H9 (cell line): Measurements from ENCODE around the gene LIMK2. TPM values are rescaled to one million over a fixed set of nuclear protein-coding genes. Genes with fewer than 3 reads are reported as not detected.

Experiments
- DNase-seq: peaks from one replicate; pipeline ENCODE4 v3.0.0-alpha.2; 2017
- H2AFZ ChIP-seq: one replicate; pipeline ENCODE4 v1.6.1; 2013; ENCODE audit warnings: mild to moderate bottlenecking, low read length, control low read depth, moderate library complexity
- H2AK5ac ChIP-seq: 2 replicates; pipeline ENCODE4 v1.6.1; 2013; ENCODE audit warnings: low read length, control low read depth, mixed read lengths; ENCODE audit not compliant: insufficient read length
- H2BK120ac ChIP-seq: one replicate; pipeline ENCODE4 v1.6.1; 2013; ENCODE audit warnings: low read depth, mild to moderate bottlenecking, low read length, control low read depth, inconsistent platforms; ENCODE audit not compliant: poor library complexity, severe bottlenecking
- H2BK12ac ChIP-seq: 2 replicates; pipeline ENCODE4 v1.6.1; 2013; ENCODE audit warnings: low read length, control low read depth, mixed read lengths, low read depth; ENCODE audit not compliant: insufficient read length
- H2BK15ac ChIP-seq: 2 replicates; pipeline ENCODE4 v1.6.1; 2013; ENCODE audit warnings: low read depth, low read length, control low read depth
- H2BK20ac ChIP-seq: one replicate; pipeline ENCODE4 v1.6.1; 2013; ENCODE audit warnings: low read depth, mild to moderate bottlenecking, low read length, control low read depth, inconsistent platforms; ENCODE audit not compliant: poor library complexity, severe bottlenecking
- H2BK5ac ChIP-seq: 2 replicates; pipeline ENCODE4 v1.6.1; 2013; ENCODE audit warnings: low read length, control low read depth, mixed read lengths; ENCODE audit not compliant: insufficient read length
- H3K14ac ChIP-seq: 2 replicates; pipeline ENCODE4 v1.6.1; 2013; ENCODE audit warnings: low read length, control low read depth; ENCODE audit not compliant: insufficient read depth
- H3K18ac ChIP-seq: 2 replicates; pipeline ENCODE4 v1.6.1; 2013; ENCODE audit warnings: low read depth, mild to moderate bottlenecking, mixed read lengths, low read length, control low read depth; ENCODE audit not compliant: insufficient read length
- H3K23ac ChIP-seq: 2 replicates; pipeline ENCODE4 v1.6.1; 2013; ENCODE audit warnings: low read length, control low read depth, mixed read lengths, low read depth; ENCODE audit not compliant: insufficient read length
- H3K23me2 ChIP-seq: 2 replicates; pipeline ENCODE4 v1.6.1; 2013; ENCODE audit warnings: low read depth, mild to moderate bottlenecking, mixed read lengths, low read length, control low read depth; ENCODE audit not compliant: insufficient read length, poor library complexity, severe bottlenecking
- H3K27ac ChIP-seq: 2 replicates; pipeline ENCODE4 v1.5.1; 2013; ENCODE audit warnings: low read length, control low read depth, mixed read lengths, low read depth; ENCODE audit not compliant: insufficient read length
- H3K27me3 ChIP-seq: 2 replicates; pipeline ENCODE4 v1.6.1; 2013; ENCODE audit warnings: low read length, control low read depth, inconsistent platforms; ENCODE audit not compliant: insufficient read depth
- H3K4ac ChIP-seq: 2 replicates; pipeline ENCODE4 v1.6.1; 2013; ENCODE audit warnings: low read depth, mild to moderate bottlenecking, control low read depth, inconsistent platforms, low read length, moderate library complexity
- H3K4me1 ChIP-seq: 2 replicates; pipeline ENCODE4 v1.6.1; 2013; ENCODE audit warnings: low read length, control low read depth, inconsistent platforms; ENCODE audit not compliant: insufficient read depth
- H3K4me2 ChIP-seq: 2 replicates; pipeline ENCODE4 v1.6.1; 2013; ENCODE audit warnings: low read length, control low read depth, mixed read lengths; ENCODE audit not compliant: insufficient read length, insufficient read depth
- H3K56ac ChIP-seq: 2 replicates; pipeline ENCODE4 v1.6.1; 2013; ENCODE audit warnings: low read depth, mild to moderate bottlenecking, mixed read lengths, low read length, control low read depth; ENCODE audit not compliant: insufficient read length
- H3K79me1 ChIP-seq: 2 replicates; pipeline ENCODE4 v1.6.1; 2013; ENCODE audit warnings: low read depth, mild to moderate bottlenecking, moderate library complexity, low read length, control low read depth, inconsistent platforms; ENCODE audit not compliant: insufficient read depth, poor library complexity, severe bottlenecking
- H3K79me2 ChIP-seq: 2 replicates; pipeline ENCODE4 v1.6.1; 2013; ENCODE audit warnings: low read length, control low read depth, inconsistent platforms; ENCODE audit not compliant: insufficient read depth
- H3K9ac ChIP-seq: 2 replicates; pipeline ENCODE4 v1.6.1; 2013; ENCODE audit warnings: low read length, control low read depth, mixed read lengths; ENCODE audit not compliant: insufficient read length; ENCODE audit errors: extremely low read depth
- H3K9me3 ChIP-seq: one replicate; pipeline ENCODE4 v1.6.1; 2013; ENCODE audit warnings: low read depth, low read length, inconsistent platforms; ENCODE audit not compliant: control insufficient read depth
- H3T11ph ChIP-seq: one replicate; pipeline ENCODE4 v1.6.1; 2013; ENCODE audit warnings: mild to moderate bottlenecking, low read length, control low read depth, inconsistent platforms
- H4K20me1 ChIP-seq: one replicate; pipeline ENCODE4 v1.6.1; 2013; ENCODE audit not compliant: control insufficient read depth, insufficient read length, insufficient read depth
- H4K5ac ChIP-seq: 2 replicates; pipeline ENCODE4 v1.6.1; 2013; ENCODE audit warnings: low read depth, mild to moderate bottlenecking, mixed read lengths, low read length, control low read depth; ENCODE audit not compliant: insufficient read length
- H4K8ac ChIP-seq: replicated peaks from 2 replicates; pipeline ENCODE4 v1.6.1; 2013; ENCODE audit warnings: low read length, control low read depth, mixed read lengths, low read depth; ENCODE audit not compliant: insufficient read length
- H4K91ac ChIP-seq: 2 replicates; pipeline ENCODE4 v1.6.1; 2013; ENCODE audit warnings: low read depth, mild to moderate bottlenecking, moderate library complexity, mixed read lengths, low read length, control low read depth; ENCODE audit not compliant: insufficient read length
- H3K27ac Mint-ChIP-seq, 3 experiments: 2 replicates in 2 of 3; 3 replicates in 1 of 3; pipeline ENCODE4 v1.8.0; 2020 to 2021; ENCODE audit warnings: mixed read lengths in 3 of 3, mild to moderate bottlenecking in 1 of 3, moderate library complexity in 1 of 3
- H3K27me3 Mint-ChIP-seq: 2 replicates; pipeline ENCODE4 v1.8.0; 2021; ENCODE audit warnings: low read depth, mild to moderate bottlenecking, moderate library complexity, mixed read lengths
- H3K36me3 Mint-ChIP-seq, 3 experiments: 2 replicates in 2 of 3; 3 replicates in 1 of 3; pipeline ENCODE4 v1.8.0; 2020 to 2021; ENCODE audit warnings: low read depth in 3 of 3, mixed read lengths in 3 of 3; ENCODE audit not compliant: insufficient read depth in 1 of 3
- H3K4me1 Mint-ChIP-seq, 2 experiments: 2 replicates each; pipeline ENCODE4 v1.8.0; 2020; ENCODE audit warnings: mixed read lengths in 2 of 2
- H3K4me3 Mint-ChIP-seq, 2 experiments: 2 replicates in 1 of 2; 3 replicates in 1 of 2; pipeline ENCODE4 v1.8.0; 2020 to 2021; ENCODE audit warnings: mild to moderate bottlenecking in 2 of 2, mixed read lengths in 2 of 2, moderate library complexity in 1 of 2
- H3K9me3 Mint-ChIP-seq, 2 experiments: 2 replicates in 1 of 2; 3 replicates in 1 of 2; pipeline ENCODE4 v1.8.0; 2020; ENCODE audit warnings: mild to moderate bottlenecking in 2 of 2, mixed read lengths in 2 of 2, moderate library complexity in 1 of 2
- CTCF ChIP-seq: fragments of 200-600 bp; sonication (generic); conservative IDR thresholded peaks from 3 replicates; pipeline ENCODE4 v1.8.0; 2021; ENCODE audit warnings: antibody characterized with exemption, mild to moderate bottlenecking
- WGBS: extraction: QIAGEN DNeasy Blood & Tissue Kit; methylation state at CpG from one replicate; pipeline ENCODE4 v1.1.7; 2013; ENCODE audit warnings: missing lambda C conversion rate, low lambda C conversion rate, mixed read lengths; ENCODE audit not compliant: insufficient read length; ENCODE audit errors: extremely low coverage; 5-methylcytosine and 5-hydroxymethylcytosine counted together
- total RNA-seq: library from RNA; stranded (reverse); gene quantifications from 2 replicates; pipeline ENCODE4 v1.2.1, GENCODE V29; 2021

Gene LIMK2
- total RNA-seq, 1 experiment from 2014 or later, result 51.3 TPM

- no peak overlapping the region for H3K4me3 Mint-ChIP-seq
- Histone ChIP-seq H3K27ac (no peak overlapping the region), H4K5ac (no peak overlapping the region), H2AK5ac (no peak overlapping the region), H4K20me1 (no peaks in the 10 kb centered on the region), H3T11ph (no peak overlapping the region), H4K91ac (no peak overlapping the region), H3K14ac (no peak overlapping the region), H4K8ac (no peak overlapping the region), H3K18ac (no peak overlapping the region), H2BK120ac (no peak overlapping the region), H2BK5ac (no peak overlapping the region), H3K4me1 (no peaks in the 10 kb centered on the region), H3K79me1 (no peaks in the 10 kb centered on the region), H3K56ac (no peak overlapping the region), H2BK15ac (no peak overlapping the region), H2BK12ac (no peak overlapping the region), H3K4ac (no peak overlapping the region), H3K23me2 (no peaks in the 10 kb centered on the region), H2BK20ac (no peak overlapping the region), H2AFZ (no peak overlapping the region), H3K9me3 (no peaks in the 10 kb centered on the region), H3K9ac (no peak overlapping the region), H3K27me3 (no peaks in the 10 kb centered on the region), H3K4me2 (no peak overlapping the region), H3K23ac (no peak overlapping the region), H3K79me2 (no peaks in the 10 kb centered on the region)
- WGBS, result no CpG with 5 or more reads among the region's 6 CpGs
- no peak for DNase-seq
- peaks cover 16 to 57% (median 35%) of the 10 kb centered on the region in 3 experiments for H3K36me3 Mint-ChIP-seq
- peaks cover 6 to 7% of the 10 kb centered on the region in 2 experiments for H3K4me1 Mint-ChIP-seq
- H3K9me3 Mint-ChIP-seq, result no peaks in the 10 kb centered on the region
- H3K27me3 Mint-ChIP-seq, result no peaks in the 10 kb centered on the region
- peak overlapping the region in 1 of 3 experiments; percentile 85; a peak in 2 of 7 replicates for H3K27ac Mint-ChIP-seq
- TF ChIP-seq CTCF, result no peak
Observed at GRCh38 chr22:31278626-31279326, 66.7 kb downstream of the LIMK2 start.
